AG10803 (cell line): ENCODE data around the gene FAM78A.

Source experiments
- DNase-seq: peaks from one replicate; pipeline ENCODE4 v3.0.0; 2010; ENCODE audit warnings: low read depth
- H3K4me3 ChIP-seq: 2 replicates; pipeline ENCODE4 v1.5.1; 2011; ENCODE audit warnings: mild to moderate bottlenecking, low read length, control low read depth
- TF ChIP-seq, protein P1 (sequence below): conservative IDR thresholded peaks from 2 replicates; pipeline ENCODE4 v1.5.1; 2011; ENCODE audit warnings: mild to moderate bottlenecking, low read length, control low read depth, inconsistent platforms

The FAM78A gene

DNA sequence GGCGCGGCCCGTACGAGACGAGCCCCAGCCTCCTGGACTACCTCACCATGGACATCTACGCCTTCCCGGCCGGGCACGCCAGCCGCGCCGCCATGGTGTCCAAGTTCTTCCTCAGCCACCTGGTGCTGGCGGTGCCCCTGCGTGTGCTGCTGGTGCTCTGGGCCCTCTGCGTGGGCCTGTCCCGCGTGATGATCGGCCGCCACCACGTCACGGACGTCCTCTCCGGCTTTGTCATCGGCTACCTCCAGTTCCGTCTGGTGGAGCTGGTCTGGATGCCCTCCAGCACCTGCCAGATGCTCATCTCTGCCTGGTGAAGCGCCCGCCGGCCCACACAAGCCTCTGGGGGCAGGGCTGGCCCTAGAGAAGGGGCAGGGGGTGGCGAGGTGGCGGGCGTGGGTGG, 31.7 kb upstream of the FAM78A start:
- no peak overlapping the region for H3K4me3 ChIP-seq
- no peak for DNase-seq
- TF ChIP-seq, protein P1, sequence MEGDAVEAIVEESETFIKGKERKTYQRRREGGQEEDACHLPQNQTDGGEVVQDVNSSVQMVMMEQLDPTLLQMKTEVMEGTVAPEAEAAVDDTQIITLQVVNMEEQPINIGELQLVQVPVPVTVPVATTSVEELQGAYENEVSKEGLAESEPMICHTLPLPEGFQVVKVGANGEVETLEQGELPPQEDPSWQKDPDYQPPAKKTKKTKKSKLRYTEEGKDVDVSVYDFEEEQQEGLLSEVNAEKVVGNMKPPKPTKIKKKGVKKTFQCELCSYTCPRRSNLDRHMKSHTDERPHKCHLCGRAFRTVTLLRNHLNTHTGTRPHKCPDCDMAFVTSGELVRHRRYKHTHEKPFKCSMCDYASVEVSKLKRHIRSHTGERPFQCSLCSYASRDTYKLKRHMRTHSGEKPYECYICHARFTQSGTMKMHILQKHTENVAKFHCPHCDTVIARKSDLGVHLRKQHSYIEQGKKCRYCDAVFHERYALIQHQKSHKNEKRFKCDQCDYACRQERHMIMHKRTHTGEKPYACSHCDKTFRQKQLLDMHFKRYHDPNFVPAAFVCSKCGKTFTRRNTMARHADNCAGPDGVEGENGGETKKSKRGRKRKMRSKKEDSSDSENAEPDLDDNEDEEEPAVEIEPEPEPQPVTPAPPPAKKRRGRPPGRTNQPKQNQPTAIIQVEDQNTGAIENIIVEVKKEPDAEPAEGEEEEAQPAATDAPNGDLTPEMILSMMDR: no peak

DNA sequence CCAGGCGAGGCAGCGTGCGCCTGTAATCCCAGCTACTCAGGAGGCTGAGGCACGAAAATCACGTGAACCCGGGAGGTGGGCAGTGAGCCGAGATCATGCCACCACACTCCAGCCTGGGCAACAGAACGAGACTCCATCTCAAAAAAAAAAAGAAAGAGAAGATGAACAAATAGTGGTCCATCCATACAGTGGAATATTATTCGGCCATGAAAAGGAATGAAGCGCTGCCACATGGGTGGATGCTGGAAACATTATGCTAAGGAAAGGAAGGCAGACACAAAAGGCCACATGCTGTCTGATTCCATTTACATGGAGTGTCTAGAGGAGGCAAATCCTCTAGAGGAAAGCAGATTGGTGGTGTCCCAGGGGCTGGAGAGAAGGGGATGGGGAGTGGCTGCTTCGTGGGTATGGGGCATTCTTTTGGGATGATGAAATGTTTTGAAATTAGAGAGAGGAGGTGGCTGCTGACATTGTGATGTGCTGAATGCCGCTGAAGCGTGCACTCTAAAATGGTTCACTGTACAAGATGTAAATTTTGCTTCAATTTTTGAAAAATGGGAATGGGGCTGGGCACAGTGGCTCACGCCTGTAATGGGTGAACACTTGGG, 30.2 kb upstream of the FAM78A start:
- DNase-seq: peak; percentile 14
- TF ChIP-seq, protein P1: no peak
- H3K4me3 ChIP-seq: no peak overlapping the region

DNA sequence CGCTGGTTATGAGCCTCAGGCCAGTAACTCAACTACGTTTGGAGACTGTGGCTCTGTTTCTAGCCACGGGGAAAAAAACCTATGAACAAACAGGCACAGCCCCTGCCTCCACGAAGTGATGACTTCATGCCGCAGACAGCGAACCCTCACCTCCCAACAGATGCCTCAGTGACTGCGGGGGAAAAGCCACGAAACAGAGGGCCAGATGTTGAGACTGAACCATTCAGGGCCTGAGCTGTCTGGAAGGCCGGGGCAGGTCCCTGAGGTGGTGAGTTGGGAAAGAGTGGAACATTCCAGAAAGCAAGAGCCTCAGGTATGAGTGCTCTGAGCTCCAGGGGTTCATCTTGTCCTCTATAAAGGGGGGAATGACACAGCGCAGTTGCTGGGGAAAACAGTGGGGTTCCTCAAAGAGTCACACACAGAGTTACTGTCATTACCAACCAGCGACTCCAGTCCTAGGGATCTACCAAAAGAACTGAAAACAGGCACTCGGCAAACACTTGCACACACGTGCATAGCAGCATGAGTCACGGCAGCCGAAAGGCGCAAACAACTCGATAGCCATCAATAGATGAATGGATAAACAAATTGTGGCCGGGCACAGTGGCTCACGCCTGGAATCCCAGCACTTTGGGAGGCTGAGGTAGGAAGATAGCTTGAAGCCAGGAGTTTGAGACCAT, 28.5 kb upstream of the FAM78A start:
- DNase-seq: peak; percentile 20
- H3K4me3 ChIP-seq: no peak overlapping the region
- TF ChIP-seq, protein P1: no peak

DNA sequence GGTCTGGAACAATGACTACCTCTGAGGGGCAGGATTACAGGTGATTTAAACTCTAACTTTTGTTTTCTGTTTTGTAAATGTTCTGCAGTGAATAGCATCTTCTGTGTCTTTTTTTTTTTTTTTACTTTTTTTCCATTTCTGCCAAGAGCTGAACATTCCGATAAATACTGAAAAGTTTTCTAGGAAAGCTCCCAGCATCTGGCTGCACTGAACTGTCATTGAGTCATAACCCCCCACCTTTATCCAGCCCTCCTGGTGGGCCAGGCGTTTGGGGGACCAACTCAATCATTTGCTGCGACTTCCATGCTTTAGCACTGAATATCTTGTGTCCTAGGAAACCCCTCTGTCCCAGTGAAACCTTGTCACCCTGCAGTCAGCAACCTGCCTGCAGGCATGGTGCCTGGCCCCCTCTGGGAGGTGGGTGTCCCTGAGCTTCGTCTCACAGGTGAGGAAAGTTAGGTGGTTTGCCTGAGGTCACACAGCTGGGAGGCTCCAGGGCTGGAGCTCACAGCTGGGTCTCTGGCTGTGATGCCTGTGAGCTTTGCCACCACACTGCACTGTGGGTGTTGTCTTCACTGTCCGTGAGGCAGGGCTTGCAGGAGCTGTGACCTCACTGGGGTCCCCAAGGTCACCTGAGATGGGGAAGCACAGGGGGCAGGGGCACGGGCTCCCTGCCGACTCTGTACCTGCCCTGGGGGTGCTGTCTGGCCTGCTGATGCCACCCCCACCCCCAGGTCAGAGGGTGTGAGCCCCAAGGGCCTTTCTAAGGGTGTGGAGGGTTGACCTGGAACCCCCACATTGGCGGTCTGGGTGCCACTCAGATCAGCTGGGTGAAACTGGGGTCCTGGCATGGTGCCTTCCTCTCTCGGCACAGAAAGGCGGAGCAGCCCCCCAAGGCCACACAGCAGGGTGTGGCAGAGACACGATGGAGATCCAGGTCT, 27.3 kb upstream of the FAM78A start:
- no peak for DNase-seq
- H3K4me3 ChIP-seq: no peak overlapping the region
- TF ChIP-seq, protein P1: no peak

DNA sequence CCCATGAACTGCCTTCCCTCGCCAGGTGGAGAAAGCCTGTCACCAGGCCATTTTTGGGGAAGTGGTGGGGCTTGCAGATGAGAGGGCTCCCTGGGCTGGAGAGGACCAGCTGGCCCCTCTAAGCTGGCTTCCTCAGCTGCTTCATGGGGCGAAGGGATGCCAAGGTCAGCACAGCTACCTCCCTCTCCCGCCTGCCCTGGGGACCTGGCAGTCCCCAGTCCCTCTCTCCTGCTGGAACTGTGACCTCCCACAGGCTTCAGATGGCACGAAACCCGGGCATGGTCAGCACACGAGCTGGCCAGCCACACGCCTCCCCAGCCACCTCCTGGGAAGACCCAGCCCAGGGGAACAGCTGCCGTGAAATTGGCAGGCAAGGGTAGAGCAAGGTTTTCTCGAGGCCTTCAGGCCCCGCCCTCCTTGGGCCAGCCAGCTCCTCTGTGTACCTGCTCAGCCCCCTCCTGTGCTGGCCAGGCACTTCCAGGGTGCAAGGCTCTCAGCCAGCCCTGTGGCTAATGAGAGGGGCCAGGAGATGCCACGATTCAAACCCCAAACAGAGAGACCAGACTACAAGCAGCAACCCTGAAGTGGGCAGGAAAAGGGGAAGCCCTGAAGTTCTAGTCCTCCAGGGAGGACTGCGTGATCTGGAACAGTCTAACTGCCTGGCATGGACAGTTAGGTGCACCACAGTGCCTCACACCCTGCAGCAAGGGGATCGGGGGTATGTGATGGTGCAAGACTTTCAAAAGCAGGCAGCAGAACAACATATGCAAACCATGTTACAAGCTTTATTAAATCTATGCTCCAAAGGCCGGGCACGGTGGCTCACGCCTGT, 26.1 kb upstream of the FAM78A start:
- H3K4me3 ChIP-seq: no peak overlapping the region
- no peak for DNase-seq
- TF ChIP-seq, protein P1: no peak

DNA sequence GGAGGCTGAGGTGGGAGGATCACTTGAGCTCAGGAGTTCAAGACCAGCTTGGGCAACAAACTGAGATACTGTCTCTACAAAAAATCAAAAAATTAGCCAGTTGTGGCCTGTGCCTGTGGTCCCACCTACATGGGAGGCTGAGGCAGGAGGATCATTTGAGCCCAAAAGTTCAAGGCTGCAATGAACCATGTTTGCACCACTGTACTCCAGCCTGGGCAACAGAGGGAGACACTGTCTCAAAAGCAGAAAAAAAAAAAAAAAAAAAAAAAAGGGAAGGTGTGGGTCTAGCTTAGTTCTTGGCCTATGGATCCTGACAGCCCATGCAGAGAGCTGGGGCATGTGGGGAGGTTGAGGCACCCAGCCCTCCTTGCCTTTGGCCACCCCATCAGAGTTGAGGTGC, 24.1 kb upstream of the FAM78A start:
- TF ChIP-seq, protein P1: no peak
- no peak overlapping the region for H3K4me3 ChIP-seq
- DNase-seq: no peak
